Measurements from ENCODE around the gene LIME1. TPM values are rescaled to one million over a fixed set of nuclear protein-coding genes. Genes with fewer than 3 reads are reported as not detected.

The LIME1 gene, protein sequence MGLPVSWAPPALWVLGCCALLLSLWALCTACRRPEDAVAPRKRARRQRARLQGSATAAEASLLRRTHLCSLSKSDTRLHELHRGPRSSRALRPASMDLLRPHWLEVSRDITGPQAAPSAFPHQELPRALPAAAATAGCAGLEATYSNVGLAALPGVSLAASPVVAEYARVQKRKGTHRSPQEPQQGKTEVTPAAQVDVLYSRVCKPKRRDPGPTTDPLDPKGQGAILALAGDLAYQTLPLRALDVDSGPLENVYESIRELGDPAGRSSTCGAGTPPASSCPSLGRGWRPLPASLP
- total RNA-seq (1 to 10 TPM; 2.1 to 2.9 (median 2.7) TPM), polyA plus RNA-seq (2.7 TPM)
- long read RNA-seq, donor 1, result 0 reads
- long read RNA-seq, donor 2, partial matches to known transcripts, result 0 of 2 reads
- long read RNA-seq, donor 2, other reads (novel, unspliced or antisense), result 0 of 2 reads
- long read RNA-seq, donor 3, partial matches to known transcripts, result 2 of 3 reads
- long read RNA-seq, donor 3, other reads (novel, unspliced or antisense), result 0 of 3 reads
- long read RNA-seq, donor 4, result 0 reads

GRCh38 chr20:63735859-63736718 lies at the start of gene LIME1:
LIME1 (plus strand) TSS chr20:63736664; CDS start chr20:63737550, 886 bp downstream.
- WGBS, result 81% methylated on average over 31 of the region's 31 CpGs
- H3K27me3 ChIP-seq (ENCODE audit: control insufficient read depth, insufficient read depth), result no peaks in the 10 kb centered on the region
- no peak for ATAC-seq
- H3K9me3 ChIP-seq (ENCODE audit: control insufficient read depth, low read length), result no peaks in the 10 kb centered on the region
- H3K4me3 ChIP-seq (ENCODE audit: low read length), result no peak within 1 kb of the TSS
- peak in 2 of 3 donors; percentile 70 to 71 for DNase-seq
- H3K27ac ChIP-seq (ENCODE audit: low read length), result no peak within 1 kb of the TSS
- intact Hi-C loops (cut with DNase I), result loop anchor here in 1 of 4 donors (10.0 kb wide), 1 partner anchor 91 kb away; no protein-coding TSS in a partner anchor
- H3K4me1 ChIP-seq (ENCODE audit: control insufficient read depth, insufficient read depth, low read length), result peaks cover under 1% of the 10 kb centered on the region

GRCh38 chr20:63687419-63688178 lies 48.9 kb upstream of the LIME1 start:
- H3K4me1 ChIP-seq (ENCODE audit: control insufficient read depth, insufficient read depth, low read length), result peaks cover 6% of the 10 kb centered on the region

GRCh38 chr20:63688228-63689045 lies 48.0 kb upstream of the LIME1 start:
- Histone ChIP-seq H3K9me3 (ENCODE audit: control insufficient read depth, low read length) (no peaks in the 10 kb centered on the region), H3K27ac (ENCODE audit: low read length) (peak overlapping the region; percentile 83), H3K4me1 (ENCODE audit: control insufficient read depth, insufficient read depth, low read length) (peaks cover 6% of the 10 kb centered on the region), H3K27me3 (ENCODE audit: control insufficient read depth, insufficient read depth) (no peaks in the 10 kb centered on the region), H3K4me3 (ENCODE audit: low read length) (no peak overlapping the region)
- WGBS, result 66% methylated on average over 31 of the region's 31 CpGs
- DNase-seq, result peak; percentile 51 to 73 (median 71)
- intact Hi-C loops (cut with DNase I), result no loop called here
- ATAC-seq, result no peak

More at GRCh38 chr20:63687419-63688178, 48.9 kb upstream of the LIME1 start:
- H3K27me3 ChIP-seq (ENCODE audit: control insufficient read depth, insufficient read depth), result no peaks in the 10 kb centered on the region
- no peaks in the 10 kb centered on the region for H3K9me3 ChIP-seq (ENCODE audit: control insufficient read depth, low read length)
- 85% methylated on average over 29 of the region's 29 CpGs for WGBS
- ATAC-seq (no peak), DNase-seq (peak; percentile 34 to 75 (median 67))
- H3K27ac ChIP-seq (ENCODE audit: low read length), result peak overlapping the region; percentile 83
- intact Hi-C loops (cut with DNase I), result no loop called here
- no peak overlapping the region for H3K4me3 ChIP-seq (ENCODE audit: low read length)

DNA sequence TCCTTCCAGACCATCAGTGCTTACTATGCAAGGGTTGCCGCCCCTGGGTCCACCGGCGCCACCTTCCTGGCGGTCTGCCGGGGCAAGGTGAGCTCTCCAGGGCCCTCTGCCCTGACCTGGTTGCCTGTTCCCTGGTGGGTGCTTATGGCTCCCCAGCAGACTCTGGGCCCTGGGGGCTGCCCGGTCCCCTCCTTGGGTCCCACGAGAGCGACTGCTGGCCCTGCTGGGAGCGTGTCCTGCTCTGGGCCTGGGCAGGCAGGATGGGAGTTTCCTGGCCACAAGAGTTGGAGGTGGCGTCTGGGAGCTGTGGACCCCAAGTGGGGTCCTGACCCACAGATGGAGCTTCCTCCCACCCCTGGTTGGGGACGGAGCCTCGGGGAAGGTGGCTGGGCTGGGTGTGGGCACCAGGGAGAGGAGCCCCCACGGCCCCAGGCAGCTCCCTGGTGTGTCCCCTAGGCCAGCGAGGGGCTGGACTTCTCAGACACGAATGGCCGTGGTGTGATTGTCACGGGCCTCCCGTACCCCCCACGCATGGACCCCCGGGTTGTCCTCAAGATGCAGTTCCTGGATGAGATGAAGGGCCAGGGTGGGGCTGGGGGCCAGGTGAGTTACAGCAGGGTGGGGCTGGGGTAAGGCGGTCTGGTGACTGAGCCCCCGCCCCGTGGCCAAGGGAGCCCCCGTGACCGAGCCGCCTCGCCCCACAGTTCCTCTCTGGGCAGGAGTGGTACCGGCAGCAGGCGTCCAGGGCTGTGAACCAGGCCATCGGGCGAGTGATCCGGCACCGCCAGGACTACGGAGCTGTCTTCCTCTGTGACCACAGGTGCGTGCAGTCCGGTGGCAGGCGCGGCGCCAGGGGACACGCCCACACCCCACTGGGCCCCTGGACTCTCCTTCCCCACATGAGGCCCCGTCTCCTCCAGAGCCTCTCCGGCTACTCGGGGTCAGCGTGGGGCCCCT lies 47.1 kb upstream of the LIME1 start:
- Histone ChIP-seq H3K4me3 (ENCODE audit: low read length) (no peak overlapping the region), H3K27me3 (ENCODE audit: control insufficient read depth, insufficient read depth) (no peaks in the 10 kb centered on the region), H3K4me1 (ENCODE audit: control insufficient read depth, insufficient read depth, low read length) (peaks cover 6% of the 10 kb centered on the region), H3K27ac (ENCODE audit: low read length) (no peak overlapping the region), H3K9me3 (ENCODE audit: control insufficient read depth, low read length) (no peaks in the 10 kb centered on the region)
- intact Hi-C loops (cut with DNase I), result no loop called here
- ATAC-seq (no peak), DNase-seq (peak; percentile 29 to 75 (median 68))
- 91% methylated on average over 44 of the region's 44 CpGs for WGBS

DNA sequence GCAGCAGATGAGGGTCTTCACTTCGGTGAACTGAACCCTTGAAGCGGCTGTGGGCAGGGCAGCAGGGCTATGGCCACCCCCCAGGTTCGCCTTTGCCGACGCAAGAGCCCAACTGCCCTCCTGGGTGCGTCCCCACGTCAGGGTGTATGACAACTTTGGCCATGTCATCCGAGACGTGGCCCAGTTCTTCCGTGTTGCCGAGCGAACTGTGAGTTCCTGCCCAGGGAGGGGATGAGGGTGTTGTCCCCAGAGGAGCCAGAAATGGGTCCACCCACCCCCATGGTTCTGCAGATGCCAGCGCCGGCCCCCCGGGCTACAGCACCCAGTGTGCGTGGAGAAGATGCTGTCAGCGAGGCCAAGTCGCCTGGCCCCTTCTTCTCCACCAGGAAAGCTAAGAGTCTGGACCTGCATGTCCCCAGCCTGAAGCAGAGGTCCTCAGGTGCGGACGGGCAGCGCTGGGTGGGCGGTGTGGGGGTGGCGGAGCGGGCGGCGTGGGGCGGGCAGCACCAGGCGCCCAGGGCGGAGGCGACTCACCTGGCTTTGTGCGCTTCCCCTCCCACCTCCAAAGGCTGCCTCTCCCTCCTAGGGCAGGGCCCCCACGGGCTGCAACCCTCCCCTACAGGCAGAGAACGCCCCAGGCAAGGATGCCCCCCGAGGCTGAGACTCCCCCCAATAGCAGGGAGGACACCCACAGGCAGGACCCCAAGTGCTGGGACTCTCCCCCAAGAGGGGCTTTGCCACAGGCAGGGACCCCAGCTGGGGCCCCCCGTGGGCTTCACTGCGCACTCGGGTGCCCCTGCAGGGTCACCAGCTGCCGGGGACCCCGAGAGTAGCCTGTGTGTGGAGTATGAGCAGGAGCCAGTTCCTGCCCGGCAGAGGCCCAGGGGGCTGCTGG lies 46.2 kb upstream of the LIME1 start:
- Histone ChIP-seq H3K4me3 (ENCODE audit: low read length) (no peak overlapping the region), H3K27me3 (ENCODE audit: control insufficient read depth, insufficient read depth) (no peaks in the 10 kb centered on the region), H3K4me1 (ENCODE audit: control insufficient read depth, insufficient read depth, low read length) (peaks cover 6% of the 10 kb centered on the region), H3K27ac (ENCODE audit: low read length) (no peak overlapping the region), H3K9me3 (ENCODE audit: control insufficient read depth, low read length) (no peaks in the 10 kb centered on the region)
- ATAC-seq (no peak), DNase-seq (peak; percentile 11 to 62 (median 38))
- WGBS, result 90% methylated on average over 40 of the region's 40 CpGs
- intact Hi-C loops (cut with DNase I), result no loop called here

GRCh38 chr20:63690898-63691710 lies 45.4 kb upstream of the LIME1 start:
- no peak overlapping the region for H3K4me3 ChIP-seq (ENCODE audit: low read length)
- intact Hi-C loops (cut with DNase I), result no loop called here
- no peak overlapping the region for H3K27ac ChIP-seq (ENCODE audit: low read length)
- DNase-seq, result peak in 2 of 3 donors; percentile 64 to 69
- H3K9me3 ChIP-seq (ENCODE audit: control insufficient read depth, low read length), result no peaks in the 10 kb centered on the region
- peaks cover 6% of the 10 kb centered on the region for H3K4me1 ChIP-seq (ENCODE audit: control insufficient read depth, insufficient read depth, low read length)
- no peaks in the 10 kb centered on the region for H3K27me3 ChIP-seq (ENCODE audit: control insufficient read depth, insufficient read depth)
- WGBS, result 82% methylated on average over 24 of the region's 24 CpGs
- no peak for ATAC-seq

DNA sequence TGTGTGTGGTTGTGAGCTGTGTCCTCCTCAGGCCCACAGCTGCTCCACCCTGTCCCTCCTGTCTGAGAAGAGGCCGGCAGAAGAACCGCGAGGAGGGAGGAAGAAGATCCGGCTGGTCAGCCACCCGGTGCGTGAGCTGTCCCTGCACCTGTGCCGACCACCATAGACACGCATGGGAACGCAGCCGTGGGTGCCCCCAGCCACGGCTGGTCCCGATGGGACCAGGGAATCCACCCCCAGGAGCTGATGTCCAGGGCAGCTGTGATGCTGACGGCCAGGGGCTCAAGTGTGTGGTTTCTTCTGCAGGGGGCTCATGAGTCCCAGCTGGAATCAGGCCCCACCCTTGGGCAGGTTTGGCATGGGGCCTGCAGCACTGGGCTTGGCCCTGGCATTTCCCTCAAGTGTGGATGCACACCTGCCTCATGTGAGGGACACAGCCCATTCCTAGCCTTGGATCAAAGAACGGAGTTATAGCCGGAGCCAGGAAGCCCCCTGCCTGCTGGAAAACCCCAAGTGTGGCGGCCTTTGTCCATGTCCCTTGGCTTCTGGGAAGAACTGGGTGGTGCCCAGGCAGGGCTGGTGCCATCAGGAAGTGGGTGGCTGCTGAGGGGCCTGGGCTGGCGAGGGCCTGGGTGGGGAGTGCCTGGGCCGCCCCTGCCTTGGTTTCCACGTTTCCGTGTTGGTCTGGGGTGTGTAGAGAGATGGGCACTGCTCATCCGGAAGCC lies 44.6 kb upstream of the LIME1 start:
- Histone ChIP-seq H3K27me3 (ENCODE audit: control insufficient read depth, insufficient read depth) (no peaks in the 10 kb centered on the region), H3K4me1 (ENCODE audit: control insufficient read depth, insufficient read depth, low read length) (peaks cover 6% of the 10 kb centered on the region), H3K4me3 (ENCODE audit: low read length) (no peak overlapping the region), H3K9me3 (ENCODE audit: control insufficient read depth, low read length) (no peaks in the 10 kb centered on the region), H3K27ac (ENCODE audit: low read length) (no peak overlapping the region)
- no peak for ATAC-seq
- 80% methylated on average over 21 of the region's 21 CpGs for WGBS
- intact Hi-C loops (cut with DNase I), result no loop called here
- DNase-seq, result peak; percentile 25 to 58 (median 53)
